Activated CD4-positive, alpha-beta T cell treated with anti-CD3 and anti-CD28 coated beads for 36 hours (primary cell): ENCODE results near the gene CAMTA1. TPM values are rescaled to one million over a fixed set of nuclear protein-coding genes. Genes with fewer than 3 reads are reported as not detected.

Experiments used
- ATAC-seq: fragments of 200-7000 bp; cut with Tn5 transposase; one replicate; pipeline ENCODE4 v1.10.0; 2021; ENCODE audit warnings: mild to moderate bottlenecking, moderate library complexity
- CTCF ChIA-PET: fragments of 350-600 bp; sonication (Branson Sonifier 250); formaldehyde crosslinking; loops from one replicate; lab custom pipeline; 2021; ENCODE audit warnings: antibody characterized with exemption; lab: Charles Lee
- POLR2A ChIA-PET: fragments of 350-600 bp; sonication (Branson Sonifier 250); formaldehyde crosslinking; loops from one replicate; lab custom pipeline; 2021; ENCODE audit warnings: antibody characterized with exemption, inconsistent platforms; lab: Charles Lee
- DNase-seq: peaks from one replicate; pipeline ENCODE4 v3.0.0-alpha.2; 2020
- H3K27ac Mint-ChIP-seq: one replicate; pipeline ENCODE4 v1.8.0; 2021; ENCODE audit warnings: mixed read lengths
- H3K27me3 Mint-ChIP-seq: one replicate; pipeline ENCODE4 v1.8.0; 2021; ENCODE audit warnings: mixed read lengths
- H3K36me3 Mint-ChIP-seq: one replicate; pipeline ENCODE4 v1.8.0; 2021; ENCODE audit warnings: low read depth, mixed read lengths
- H3K4me1 Mint-ChIP-seq: one replicate; pipeline ENCODE4 v1.8.0; 2021; ENCODE audit warnings: mixed read lengths
- H3K4me3 Mint-ChIP-seq: one replicate; pipeline ENCODE4 v1.8.0; 2021; ENCODE audit warnings: mild to moderate bottlenecking, moderate library complexity, mixed read lengths
- H3K9me3 Mint-ChIP-seq: one replicate; pipeline ENCODE4 v1.8.0; 2021; ENCODE audit warnings: low read depth, mixed read lengths
- intact Hi-C, 2 experiments: fragments of 100-400 bp; cut with DNase I in 1 of 2; cut with micrococcal nuclease in 1 of 2; formaldehyde crosslinking; loops; one replicate each; pipeline versions ENCODE4 v1.14.2 to v1.15.1; 2022 to 2024; cut with DNase I, micrococcal nuclease
- total RNA-seq, 2 experiments: library from RNA; stranded (reverse); gene quantifications; one replicate each; pipeline ENCODE4 v1.2.3, GENCODE V29; 2021

The CAMTA1 gene
- total RNA-seq, 2 experiments from 2014 or later: 62.3 to 76.7 TPM

DNA sequence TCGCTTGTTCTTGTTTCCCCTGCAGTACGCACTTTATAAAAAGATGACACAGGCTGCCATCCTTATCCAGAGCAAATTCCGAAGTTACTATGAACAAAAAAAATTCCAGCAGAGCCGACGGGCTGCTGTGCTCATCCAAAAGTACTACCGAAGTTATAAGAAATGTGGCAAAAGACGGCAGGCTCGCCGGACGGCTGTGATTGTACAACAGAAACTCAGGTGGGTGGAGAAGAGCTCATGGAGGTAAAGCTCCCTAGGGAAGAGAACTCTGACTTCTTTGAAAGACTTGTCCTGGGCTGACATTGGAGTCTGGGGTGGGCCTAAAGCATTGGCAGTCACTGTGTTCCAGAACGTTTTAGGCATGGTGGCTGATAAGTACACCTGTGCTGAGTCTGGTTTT is 965.9 kb downstream of the CAMTA1 start:
- Mint-ChIP-seq H3K36me3 (no peaks in the 10 kb centered on the region), H3K4me3 (no peak overlapping the region), H3K9me3 (no peaks in the 10 kb centered on the region), H3K27me3 (peaks cover 8% of the 10 kb centered on the region), H3K27ac (no peak overlapping the region), H3K4me1 (peaks cover 20% of the 10 kb centered on the region)
- ChIA-PET POLR2A (no interaction called here), CTCF (interaction anchor here (0.7 to 10.2 kb wide), 5 partner anchors 10 to 84 kb away, joined by 3 to 334 read pairs (median 23); no protein-coding TSS in a partner anchor)
- no peak for DNase-seq
- ATAC-seq: no peak
- intact Hi-C loops: no loop called here

- peaks cover 8% of the 10 kb centered on the region for H3K27me3 Mint-ChIP-seq
- H3K36me3 Mint-ChIP-seq: no peaks in the 10 kb centered on the region
- H3K4me1 Mint-ChIP-seq: peaks cover 20% of the 10 kb centered on the region
- peak; percentile 63 for ATAC-seq
- POLR2A ChIA-PET: interaction anchor here (1.1 kb wide), 1 partner anchor 73 kb away, joined by 3 read pairs; no protein-coding TSS in a partner anchor
- intact Hi-C loops: loop anchor here (1.0 to 2.0 kb wide), 2 partner anchors 48 to 85 kb away; no protein-coding TSS in a partner anchor
- peak overlapping the region; percentile 27 for H3K4me3 Mint-ChIP-seq
- H3K9me3 Mint-ChIP-seq: no peaks in the 10 kb centered on the region
- H3K27ac Mint-ChIP-seq: no peak overlapping the region
- CTCF ChIA-PET: interaction anchor here (0.6 to 10.2 kb wide), 48 partner anchors 8 to 844 kb away, joined by 3 to 334 read pairs (median 4); no protein-coding TSS in a partner anchor
- DNase-seq: peak; percentile 69
These were observed 967.5 kb downstream of the CAMTA1 start for GRCh38 chr1:7752512-7753417.

- POLR2A ChIA-PET: no interaction called here
- ATAC-seq (no peak), DNase-seq (no peak)
- CTCF ChIA-PET: interaction anchor here (0.5 to 10.2 kb wide), 25 partner anchors 7 to 267 kb away, joined by 3 to 334 read pairs (median 5); no protein-coding TSS in a partner anchor
- H3K27ac Mint-ChIP-seq: no peak overlapping the region
- intact Hi-C loops: loop anchor here (1.0 to 2.0 kb wide), 2 partner anchors 49 to 86 kb away; no protein-coding TSS in a partner anchor
- no peaks in the 10 kb centered on the region for H3K9me3 Mint-ChIP-seq
- H3K4me1 Mint-ChIP-seq: peaks cover 20% of the 10 kb centered on the region
- peaks cover 8% of the 10 kb centered on the region for H3K27me3 Mint-ChIP-seq
- H3K36me3 Mint-ChIP-seq: no peaks in the 10 kb centered on the region
- H3K4me3 Mint-ChIP-seq: no peak overlapping the region
These were observed 968.4 kb downstream of the CAMTA1 start for GRCh38 chr1:7753641-7754040.

GRCh38 chr1:7754234-7754633 is 969.0 kb downstream of the CAMTA1 start:
- ChIA-PET POLR2A (no interaction called here), CTCF (interaction anchor here (0.5 to 10.2 kb wide), 7 partner anchors 7 to 209 kb away, joined by 3 to 334 read pairs (median 5); no protein-coding TSS in a partner anchor)
- Mint-ChIP-seq H3K27ac (no peak overlapping the region), H3K27me3 (peaks cover 8% of the 10 kb centered on the region), H3K4me1 (peaks cover 20% of the 10 kb centered on the region), H3K36me3 (no peaks in the 10 kb centered on the region), H3K9me3 (no peaks in the 10 kb centered on the region), H3K4me3 (no peak overlapping the region)
- intact Hi-C loops: no loop called here
- DNase-seq (no peak), ATAC-seq (no peak)

GRCh38 chr1:7755448-7755847 is 970.2 kb downstream of the CAMTA1 start:
- DNase-seq (no peak), ATAC-seq (no peak)
- Mint-ChIP-seq H3K4me1 (peaks cover 20% of the 10 kb centered on the region), H3K9me3 (no peaks in the 10 kb centered on the region), H3K27me3 (peaks cover 8% of the 10 kb centered on the region), H3K4me3 (no peak overlapping the region), H3K36me3 (no peaks in the 10 kb centered on the region), H3K27ac (no peak overlapping the region)
- intact Hi-C loops: no loop called here
- ChIA-PET CTCF (interaction anchor here (0.7 to 10.2 kb wide), 2 partner anchors 88 to 169 kb away, joined by 3 to 334 read pairs; no protein-coding TSS in a partner anchor), POLR2A (no interaction called here)

- no peak overlapping the region for H3K4me3 Mint-ChIP-seq
- no peaks in the 10 kb centered on the region for H3K36me3 Mint-ChIP-seq
- POLR2A ChIA-PET: no interaction called here
- H3K27me3 Mint-ChIP-seq: peaks cover 6% of the 10 kb centered on the region
- DNase-seq (no peak), ATAC-seq (no peak)
- no peaks in the 10 kb centered on the region for H3K9me3 Mint-ChIP-seq
- CTCF ChIA-PET: interaction anchor here (1.1 to 2.7 kb wide), 4 partner anchors 8 to 92 kb away, joined by 3 to 23 read pairs (median 5); no protein-coding TSS in a partner anchor
- H3K4me1 Mint-ChIP-seq: no peaks in the 10 kb centered on the region
- intact Hi-C loops: no loop called here
- H3K27ac Mint-ChIP-seq: no peak overlapping the region
These were observed 975.0 kb downstream of the CAMTA1 start for GRCh38 chr1:7760245-7760644.

DNA sequence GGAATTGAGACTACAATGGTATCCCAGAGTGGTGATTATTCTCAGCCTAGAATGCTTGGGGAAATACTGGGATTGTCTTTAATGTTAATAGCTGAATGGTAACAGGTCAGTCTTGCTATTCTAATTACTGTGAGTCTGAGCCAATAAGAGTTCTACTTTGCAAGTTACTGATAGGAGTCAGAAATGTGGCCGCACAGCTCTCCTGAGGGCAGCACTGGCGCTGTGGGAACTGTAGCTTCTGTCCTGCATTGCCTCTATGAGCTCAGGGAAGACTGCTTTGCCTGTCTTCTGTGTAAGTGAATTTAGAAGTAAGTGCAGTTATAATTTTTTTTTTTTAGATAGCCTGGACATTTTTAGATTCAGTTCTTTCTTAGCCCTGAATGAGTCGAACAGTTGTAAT is 975.8 kb downstream of the CAMTA1 start:
- Mint-ChIP-seq H3K36me3 (no peaks in the 10 kb centered on the region), H3K4me1 (no peaks in the 10 kb centered on the region), H3K4me3 (no peak overlapping the region), H3K27me3 (peaks cover 2% of the 10 kb centered on the region), H3K9me3 (no peaks in the 10 kb centered on the region), H3K27ac (no peak overlapping the region)
- intact Hi-C loops: no loop called here
- DNase-seq (no peak), ATAC-seq (no peak)
- ChIA-PET POLR2A (no interaction called here), CTCF (interaction anchor here (0.6 to 2.7 kb wide), 6 partner anchors 8 to 94 kb away, joined by 3 to 23 read pairs (median 4); no protein-coding TSS in a partner anchor)

DNA sequence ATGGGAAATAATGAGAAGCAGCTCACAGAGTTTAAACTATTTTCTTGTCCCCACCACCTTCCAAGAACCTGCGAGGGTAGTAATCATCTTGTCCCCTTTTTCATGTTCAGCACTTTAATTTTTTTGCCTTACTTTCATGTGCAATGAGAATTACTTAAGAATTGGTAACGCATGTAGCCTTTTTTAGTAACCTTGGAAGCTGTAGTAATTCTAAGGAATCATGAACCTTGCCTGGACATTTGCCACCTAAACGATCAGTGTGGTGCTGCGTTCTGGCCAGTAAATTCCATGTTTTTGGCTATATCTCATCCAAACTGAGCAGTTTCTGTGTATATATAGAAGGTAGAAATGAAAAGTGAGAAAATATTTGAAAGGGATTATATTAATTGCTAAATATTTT is 981.9 kb downstream of the CAMTA1 start:
- intact Hi-C loops: no loop called here
- no peak for ATAC-seq
- H3K4me1 Mint-ChIP-seq: peaks cover 8% of the 10 kb centered on the region
- ChIA-PET POLR2A (no interaction called here), CTCF (interaction anchor here (0.6 to 5.0 kb wide), 3 partner anchors 15 to 98 kb away, joined by 3 to 28 read pairs (median 3); no protein-coding TSS in a partner anchor)
- no peak overlapping the region for H3K27ac Mint-ChIP-seq
- H3K4me3 Mint-ChIP-seq: no peak overlapping the region
- no peak for DNase-seq
- H3K36me3 Mint-ChIP-seq: no peaks in the 10 kb centered on the region
- peaks cover 7% of the 10 kb centered on the region for H3K27me3 Mint-ChIP-seq
- H3K9me3 Mint-ChIP-seq: no peaks in the 10 kb centered on the region

- Mint-ChIP-seq H3K4me3 (no peak overlapping the region), H3K9me3 (no peaks in the 10 kb centered on the region), H3K27ac (no peak overlapping the region), H3K27me3 (peaks cover 6% of the 10 kb centered on the region), H3K4me1 (peaks cover 21% of the 10 kb centered on the region), H3K36me3 (peaks cover 4% of the 10 kb centered on the region)
- ChIA-PET POLR2A (no interaction called here), CTCF (interaction anchor here (0.7 to 5.0 kb wide), 8 partner anchors 9 to 213 kb away, joined by 3 to 28 read pairs (median 4); no protein-coding TSS in a partner anchor)
- DNase-seq (no peak), ATAC-seq (no peak)
- intact Hi-C loops: no loop called here
These were observed 983.3 kb downstream of the CAMTA1 start for GRCh38 chr1:7768583-7768982.

- Mint-ChIP-seq H3K27ac (peak overlapping the region; percentile 28), H3K4me3 (peak overlapping the region; percentile 5)
- POLR2A ChIA-PET: no interaction called here
These were observed 984.6 kb downstream of the CAMTA1 start for GRCh38 chr1:7769673-7770412.

DNA sequence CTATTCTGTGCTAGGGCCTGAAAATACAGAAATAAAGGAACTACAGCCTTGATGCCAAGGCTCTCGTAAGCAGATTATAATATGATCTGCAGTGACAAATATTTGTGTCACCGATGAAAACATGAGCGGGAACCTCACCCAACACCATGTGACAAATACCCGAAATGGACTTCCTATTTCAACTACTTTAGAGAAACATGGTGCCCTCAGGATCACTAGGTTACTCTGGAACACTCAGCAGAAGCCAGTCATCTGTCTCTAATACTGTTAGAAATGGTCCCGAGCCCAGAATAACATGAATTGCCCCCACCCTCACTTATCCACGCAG is 985.4 kb downstream of the CAMTA1 start:
- CTCF ChIA-PET: no interaction called here
- Mint-ChIP-seq H3K9me3 (no peaks in the 10 kb centered on the region), H3K4me3 (peak overlapping the region; percentile 80), H3K36me3 (peaks cover 11% of the 10 kb centered on the region), H3K27ac (peak overlapping the region; percentile 62), H3K4me1 (peaks cover 21% of the 10 kb centered on the region), H3K27me3 (peaks cover 6% of the 10 kb centered on the region)
- DNase-seq (no peak), ATAC-seq (peak; percentile 48)
- intact Hi-C loops: loop anchor here in 1 of 2 experiments (5.0 kb wide), 1 partner anchor 1168 kb away; the partner anchor contains the start of gene KLHL21
- POLR2A ChIA-PET: no interaction called here

More at GRCh38 chr1:7769673-7770412, 984.6 kb downstream of the CAMTA1 start:
- ATAC-seq (no peak), DNase-seq (no peak)
- Mint-ChIP-seq H3K9me3 (no peaks in the 10 kb centered on the region), H3K36me3 (peaks cover 7% of the 10 kb centered on the region), H3K27me3 (peaks cover 6% of the 10 kb centered on the region), H3K4me1 (peaks cover 21% of the 10 kb centered on the region)
- CTCF ChIA-PET: interaction anchor here (1.0 to 5.0 kb wide), 6 partner anchors 11 to 214 kb away, joined by 3 to 28 read pairs (median 4); no protein-coding TSS in a partner anchor
- intact Hi-C loops: loop anchor here in 1 of 2 experiments (5.0 kb wide), 1 partner anchor 1168 kb away; the partner anchor contains the start of gene KLHL21
